Common myeloid progenitor, CD34-positive (primary cell): ENCODE data around the gene SYT2.

ENCODE experiments used
- CTCF ChIA-PET: fragments of 350-600 bp; sonication (Branson Sonifier 250); formaldehyde crosslinking; loops from one replicate; lab custom pipeline; 2021; ENCODE audit warnings: antibody characterized with exemption; lab: Charles Lee
- POLR2A ChIA-PET: fragments of 350-600 bp; sonication (Branson Sonifier 250); formaldehyde crosslinking; loops from one replicate; lab custom pipeline; 2021; ENCODE audit warnings: antibody characterized with exemption; lab: Charles Lee
- DNase-seq, 3 donors: peaks; one replicate each; pipeline versions ENCODE4 v3.0.0 to v3.0.0-alpha.2; 2013
- H3K27ac ChIP-seq, 2 experiments: 1 replicate in 1 of 2; 2 replicates in 1 of 2; pipeline ENCODE4 v1.7.0; 2013; ENCODE audit warnings: inconsistent platforms in 2 of 2, low read length in 2 of 2, mild to moderate bottlenecking in 2 of 2, low read depth in 1 of 2, moderate library complexity in 1 of 2; ENCODE audit not compliant: severe bottlenecking in 2 of 2, insufficient read depth in 1 of 2, poor library complexity in 1 of 2
- H3K27me3 ChIP-seq, 5 experiments: replicated peaks in 2 of 5; 1 replicate in 3 of 5; 2 replicates in 2 of 5; pipeline versions ENCODE4 v1.6.1 to v1.7.0; 2013; ENCODE audit warnings: low read length in 4 of 5, mild to moderate bottlenecking in 2 of 5, moderate library complexity in 2 of 5, inconsistent platforms in 1 of 5; ENCODE audit not compliant: insufficient read depth in 5 of 5, control insufficient read depth in 4 of 5
- H3K36me3 ChIP-seq, 4 experiments: 1 replicate in 2 of 4; 2 replicates in 2 of 4; pipeline versions ENCODE4 v1.6.1 to v1.7.0; 2013; ENCODE audit warnings: low read length in 3 of 4, control low read depth in 1 of 4, mild to moderate bottlenecking in 1 of 4; ENCODE audit not compliant: control insufficient read depth in 4 of 4, insufficient read depth in 4 of 4
- H3K4me1 ChIP-seq, 4 experiments: 1 replicate in 3 of 4; 2 replicates in 1 of 4; pipeline versions ENCODE4 v1.6.1 to v1.7.1; 2013; ENCODE audit warnings: low read length in 3 of 4, mild to moderate bottlenecking in 3 of 4, control low read depth in 1 of 4, inconsistent platforms in 1 of 4, moderate library complexity in 1 of 4; ENCODE audit not compliant: control insufficient read depth in 4 of 4, insufficient read depth in 4 of 4; ENCODE audit errors: control extremely low read depth in 1 of 4
- H3K4me3 ChIP-seq, 7 experiments: 1 replicate in 4 of 7; 2 replicates in 3 of 7; pipeline versions ENCODE4 v1.5.1 to v1.7.0; 2013; ENCODE audit warnings: mild to moderate bottlenecking in 7 of 7, low read length in 6 of 7, moderate library complexity in 6 of 7, inconsistent platforms in 2 of 7, low read depth in 2 of 7, control low read depth in 1 of 7; ENCODE audit not compliant: insufficient read depth in 4 of 7, control insufficient read depth in 1 of 7; ENCODE audit errors: extremely low read depth in 1 of 7
- H3K9me3 ChIP-seq, 5 experiments: 1 replicate in 4 of 5; 2 replicates in 1 of 5; pipeline versions ENCODE4 v1.6.1 to v1.7.1; 2013; ENCODE audit warnings: low read length in 4 of 5, mild to moderate bottlenecking in 2 of 5, inconsistent platforms in 1 of 5, low read depth in 1 of 5, moderate library complexity in 1 of 5; ENCODE audit not compliant: control insufficient read depth in 4 of 5, insufficient read depth in 2 of 5; ENCODE audit errors: control extremely low read depth in 1 of 5
- WGBS: methylation state at CpG from one replicate; pipeline ENCODE4 v1.1.5; 2013; ENCODE audit not compliant: insufficient coverage; 5-methylcytosine and 5-hydroxymethylcytosine counted together

SYT2 gene

DNA sequence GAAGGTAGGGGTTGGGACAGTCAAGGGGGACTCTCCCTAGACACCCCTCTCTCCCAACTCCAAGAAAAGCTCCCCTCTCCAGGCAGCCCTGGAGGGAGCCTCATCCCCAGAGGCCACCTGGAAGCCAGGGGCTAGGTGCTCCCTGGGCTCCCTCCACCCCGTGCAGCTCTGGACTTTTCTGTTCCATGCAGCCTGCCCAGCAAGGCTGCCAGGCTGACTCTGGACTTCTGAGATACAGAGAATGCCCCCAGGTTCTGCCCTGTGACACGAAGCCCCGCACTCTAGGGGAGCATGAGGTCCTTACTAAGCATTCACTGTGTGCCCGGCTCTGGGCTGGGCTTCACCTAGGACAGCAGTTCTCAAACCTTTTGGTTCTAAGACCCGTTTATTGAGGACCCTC lies 10.2 kb downstream of the SYT2 start:
- H3K27ac ChIP-seq: no peak overlapping the region
- H3K27me3 ChIP-seq: peaks cover 4 to 80% (median 24%) of the 10 kb centered on the region in 5 experiments
- no peaks in the 10 kb centered on the region for H3K9me3 ChIP-seq
- no peaks in the 10 kb centered on the region for H3K36me3 ChIP-seq
- H3K4me1 ChIP-seq: peaks cover 0 to 8% (median 7%) of the 10 kb centered on the region in 4 experiments
- WGBS: 85% methylated on average over 4 of the region's 5 CpGs
- no peak for DNase-seq
- POLR2A ChIA-PET: no interaction called here
- CTCF ChIA-PET: interaction anchor here (0.9 to 2.1 kb wide), 7 partner anchors 9 to 41 kb away, joined by 3 to 7 read pairs (median 4); no protein-coding TSS in a partner anchor
- no peak overlapping the region for H3K4me3 ChIP-seq

DNA sequence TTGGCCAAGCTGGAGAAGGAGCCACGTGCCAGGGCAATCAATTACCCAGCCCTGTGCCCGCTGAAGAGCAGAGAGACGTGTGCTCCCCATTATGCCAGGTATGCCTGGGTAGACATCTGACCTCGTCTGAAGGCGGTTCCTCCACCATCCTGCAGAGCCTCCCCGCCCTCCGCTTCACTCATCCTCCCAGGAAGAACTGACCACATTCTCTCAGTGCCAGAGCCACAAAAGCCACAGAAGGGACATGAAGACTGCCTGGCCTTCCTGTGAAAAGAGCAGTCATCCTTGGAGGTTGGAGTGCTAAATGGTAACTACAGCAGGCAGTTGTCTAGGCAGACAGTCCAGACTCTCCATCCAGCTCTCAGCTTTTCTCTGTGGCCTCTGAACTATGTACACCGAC lies 12.0 kb downstream of the SYT2 start:
- no peak overlapping the region for H3K4me3 ChIP-seq
- no peaks in the 10 kb centered on the region for H3K9me3 ChIP-seq
- H3K4me1 ChIP-seq: peaks cover 0 to 8% (median 7%) of the 10 kb centered on the region in 4 experiments
- H3K27me3 ChIP-seq: peaks cover 4 to 75% (median 27%) of the 10 kb centered on the region in 5 experiments
- CTCF ChIA-PET: interaction anchor here (1.0 to 1.9 kb wide), 4 partner anchors 9 to 424 kb away, joined by 3 to 6 read pairs (median 4); no protein-coding TSS in a partner anchor
- H3K36me3 ChIP-seq: no peaks in the 10 kb centered on the region
- POLR2A ChIA-PET: no interaction called here
- DNase-seq: peak; percentile 7 to 50 (median 47)
- 43% methylated on average over 5 of the region's 8 CpGs for WGBS
- H3K27ac ChIP-seq: no peak overlapping the region

DNA sequence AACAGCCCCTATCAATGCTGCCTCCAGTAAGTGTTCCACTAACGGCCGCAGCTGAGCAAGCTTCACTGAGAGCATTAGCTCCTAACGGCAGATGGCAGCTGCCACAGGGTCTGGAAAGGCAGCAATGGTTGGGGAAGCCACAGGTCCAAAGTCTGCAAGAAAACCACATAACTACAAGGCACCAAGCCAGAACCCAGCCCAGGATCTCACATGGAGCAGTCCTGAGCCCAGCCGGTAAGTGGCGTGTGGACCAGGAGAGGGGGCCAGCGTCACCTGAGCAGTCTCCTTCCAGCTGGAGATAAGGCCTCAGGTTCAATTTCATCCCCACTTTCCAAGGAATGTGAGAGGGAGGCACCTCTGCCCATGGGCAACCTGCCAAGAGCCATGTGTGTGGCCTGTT lies 13.2 kb downstream of the SYT2 start:
- CTCF ChIA-PET: interaction anchor here (1.0 to 1.9 kb wide), 5 partner anchors 8 to 423 kb away, joined by 3 to 6 read pairs (median 3); no protein-coding TSS in a partner anchor
- 75% methylated on average over 6 of the region's 6 CpGs for WGBS
- H3K27me3 ChIP-seq: peaks cover 4 to 69% (median 24%) of the 10 kb centered on the region in 5 experiments

DNA sequence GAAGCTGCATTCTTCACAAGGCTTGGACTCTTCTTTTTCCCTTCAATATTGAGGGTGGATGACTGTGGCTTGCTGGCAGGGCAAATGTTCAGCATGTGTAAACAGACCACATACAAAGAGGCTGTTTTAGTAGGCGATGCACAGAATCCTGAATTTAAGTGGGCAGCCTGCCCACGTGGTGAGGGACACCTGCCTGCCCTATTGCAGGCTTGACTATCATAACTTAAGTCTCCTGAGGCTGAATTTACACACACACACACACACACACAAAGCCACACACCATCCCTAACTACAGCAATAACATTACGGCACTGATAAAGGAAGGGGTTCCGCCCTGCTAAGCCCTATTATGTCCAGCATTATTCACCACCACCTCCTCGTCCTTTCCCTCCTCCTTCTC lies 15.9 kb downstream of the SYT2 start:
- peaks cover 4 to 73% (median 17%) of the 10 kb centered on the region in 5 experiments for H3K27me3 ChIP-seq
- WGBS: 72% methylated on average over 5 of the region's 5 CpGs
- POLR2A ChIA-PET: no interaction called here

More for the DNA sequence above, 13.2 kb downstream of the SYT2 start:
- Histone ChIP-seq H3K9me3 (no peaks in the 10 kb centered on the region), H3K4me3 (no peak overlapping the region), H3K4me1 (peaks cover 0 to 8% (median 7%) of the 10 kb centered on the region in 4 experiments), H3K27ac (no peak overlapping the region), H3K36me3 (no peaks in the 10 kb centered on the region)
- DNase-seq: no peak
- POLR2A ChIA-PET: no interaction called here

DNA sequence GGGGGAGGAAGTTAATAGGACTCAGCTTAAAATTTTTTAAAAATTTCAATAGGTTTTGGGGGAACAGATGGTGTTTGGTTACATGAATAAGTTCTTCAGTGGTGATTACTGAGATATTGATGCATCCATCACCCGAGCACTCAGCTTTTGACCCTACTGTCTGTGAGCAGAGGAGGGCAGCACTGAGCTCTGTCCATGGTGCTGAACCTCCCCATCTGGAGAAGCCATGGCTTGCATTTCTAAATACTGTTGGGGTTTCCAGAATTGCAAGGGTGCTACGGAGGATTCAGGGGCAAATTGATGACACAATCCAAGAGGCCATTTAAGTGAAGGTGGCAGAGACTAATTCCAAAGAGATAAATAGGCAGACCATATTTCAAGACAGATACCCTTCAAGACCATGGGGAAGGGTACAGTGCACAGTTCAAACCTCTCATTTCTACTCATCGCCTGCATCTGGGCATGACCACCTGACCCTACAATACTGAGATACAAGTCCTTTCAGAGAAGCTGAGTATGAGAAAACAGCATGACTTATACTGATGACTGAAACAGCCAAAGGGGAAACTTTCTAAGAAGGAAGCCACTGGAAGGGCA lies 17.2 kb downstream of the SYT2 start:
- Histone ChIP-seq H3K36me3 (no peaks in the 10 kb centered on the region), H3K9me3 (no peaks in the 10 kb centered on the region), H3K4me1 (peaks cover 0 to under 1% (median under 1%) of the 10 kb centered on the region in 4 experiments), H3K4me3 (no peak overlapping the region), H3K27ac (no peak overlapping the region), H3K27me3 (peaks cover 4 to 75% (median 17%) of the 10 kb centered on the region in 5 experiments)
- CTCF ChIA-PET: interaction anchor here (0.6 to 3.8 kb wide), 7 partner anchors 11 to 41 kb away, joined by 3 to 15 read pairs (median 5); no protein-coding TSS in a partner anchor
- WGBS: 6% methylated on average over 2 of the region's 3 CpGs
- POLR2A ChIA-PET: no interaction called here
- peak; percentile 76 to 91 (median 86) for DNase-seq

More for the DNA sequence above, 15.9 kb downstream of the SYT2 start:
- Histone ChIP-seq H3K27ac (no peak overlapping the region), H3K9me3 (no peaks in the 10 kb centered on the region), H3K4me3 (no peak overlapping the region), H3K36me3 (no peaks in the 10 kb centered on the region), H3K4me1 (peaks cover 0 to 8% (median 7%) of the 10 kb centered on the region in 4 experiments)
- no peak for DNase-seq
- CTCF ChIA-PET: interaction anchor here (3.8 kb wide), 1 partner anchor 12 kb away, joined by 15 read pairs; no protein-coding TSS in a partner anchor

DNA sequence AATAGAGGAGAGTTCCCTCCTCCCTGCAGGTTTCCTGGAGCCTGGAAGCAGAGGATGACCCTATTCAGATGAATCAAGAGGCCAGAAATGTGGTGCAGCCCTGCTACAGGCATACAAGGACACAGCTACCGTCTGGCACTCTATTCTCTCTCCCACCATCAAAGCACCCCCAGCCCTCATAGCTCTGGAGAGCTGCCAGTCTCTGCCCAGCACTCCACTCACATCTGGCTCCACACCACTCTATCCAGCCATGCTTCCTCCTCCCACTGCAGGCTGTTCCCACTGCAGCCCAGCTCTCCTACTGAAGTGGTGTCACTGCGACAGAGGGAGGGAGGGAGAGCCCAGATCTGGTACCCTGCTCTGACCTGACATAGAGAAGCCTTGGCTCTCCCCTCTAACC lies 18.4 kb downstream of the SYT2 start:
- no peak overlapping the region for H3K27ac ChIP-seq
- H3K27me3 ChIP-seq: peaks cover 0 to 71% (median 17%) of the 10 kb centered on the region in 5 experiments
- no peaks in the 10 kb centered on the region for H3K9me3 ChIP-seq
- ChIA-PET POLR2A (no interaction called here), CTCF (interaction anchor here (1.4 to 3.8 kb wide), 5 partner anchors 10 to 40 kb away, joined by 3 to 15 read pairs (median 8); no protein-coding TSS in a partner anchor)
- WGBS: 60% methylated on average over 2 of the region's 2 CpGs
- no peak overlapping the region for H3K4me3 ChIP-seq
- H3K36me3 ChIP-seq: no peaks in the 10 kb centered on the region
- DNase-seq: no peak
- H3K4me1 ChIP-seq: no peaks in the 10 kb centered on the region
